ENCODE results near the gene SIRPA.

DNA sequence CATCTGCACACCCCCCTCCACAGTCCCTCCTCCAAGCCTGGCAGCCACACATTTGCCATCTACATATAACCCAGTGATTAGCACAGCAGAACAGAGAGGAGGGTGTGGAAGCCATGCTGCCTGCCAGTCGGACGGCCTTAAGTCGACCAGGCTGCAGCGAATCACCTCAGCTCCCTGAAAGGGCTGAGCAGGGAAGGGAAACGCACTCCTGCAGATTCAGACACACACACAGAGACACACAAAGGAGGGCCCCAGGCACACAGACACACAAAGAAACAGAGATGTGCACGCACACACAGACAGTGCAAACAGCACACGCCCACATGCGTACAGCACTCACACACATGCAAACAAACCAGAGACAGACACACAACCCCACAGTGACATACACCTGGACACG, 11.2 kb upstream of the SIRPA start:
- no peak for TF ChIP-seq CTCF (IDR thresholded peaks at IDR 0.05; ENCODE audit: insufficient read depth, low read length)
- no peak for TF ChIP-seq GABPA (IDR thresholded peaks at IDR 0.05; ENCODE audit: low read depth)
- no peak for TF ChIP-seq REST (IDR thresholded peaks at IDR 0.05; ENCODE audit: insufficient replicate concordance, low read depth)

All from HL-60 (cell line).